Transverse colon (tissue), 3 donors: Measurements from ENCODE around the gene KRT85.

Experiments
- POLR2A ChIP-seq: fragments of 450-650 bp; IDR thresholded peaks from one replicate; pipeline ENCODE4 v1.6.1; 2016; ENCODE audit warnings: antibody characterized with exemption, mild to moderate bottlenecking, moderate library complexity
- TF ChIP-seq, protein P1 (sequence below), 5 experiments: fragments of 200-600 bp in 3 of 5; fragments of 450-650 bp in 2 of 5; sonication (generic) in 3 of 5; IDR thresholded peaks; 1 replicate in 2 of 5; 2 replicates in 3 of 5; pipeline ENCODE4 v1.5.1; 2016 to 2017; ENCODE audit warnings: antibody characterized with exemption in 5 of 5, inconsistent platforms in 3 of 5, mild to moderate bottlenecking in 2 of 5, moderate library complexity in 1 of 5

DNA sequence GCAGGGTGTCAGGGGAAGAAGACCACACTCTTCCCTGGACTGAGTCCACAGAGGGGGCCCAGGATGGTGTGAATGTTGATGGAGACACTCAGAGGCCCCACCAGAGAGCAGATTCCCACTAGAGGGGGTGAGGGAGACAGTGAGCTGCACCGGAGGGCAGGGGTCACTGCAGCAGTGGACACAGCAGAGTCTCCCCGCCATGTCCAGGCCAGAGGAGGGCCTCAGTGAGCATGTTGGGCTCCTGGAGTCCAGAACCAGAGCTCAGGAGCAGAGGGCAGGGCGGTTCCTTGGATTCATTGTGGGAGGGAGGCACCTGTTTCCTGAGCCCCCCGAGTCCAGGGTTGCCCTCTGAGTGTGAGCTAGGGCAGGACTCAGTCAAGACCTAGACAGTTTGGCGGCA is 40.6 kb upstream of the KRT85 start:
- TF ChIP-seq, protein P1, sequence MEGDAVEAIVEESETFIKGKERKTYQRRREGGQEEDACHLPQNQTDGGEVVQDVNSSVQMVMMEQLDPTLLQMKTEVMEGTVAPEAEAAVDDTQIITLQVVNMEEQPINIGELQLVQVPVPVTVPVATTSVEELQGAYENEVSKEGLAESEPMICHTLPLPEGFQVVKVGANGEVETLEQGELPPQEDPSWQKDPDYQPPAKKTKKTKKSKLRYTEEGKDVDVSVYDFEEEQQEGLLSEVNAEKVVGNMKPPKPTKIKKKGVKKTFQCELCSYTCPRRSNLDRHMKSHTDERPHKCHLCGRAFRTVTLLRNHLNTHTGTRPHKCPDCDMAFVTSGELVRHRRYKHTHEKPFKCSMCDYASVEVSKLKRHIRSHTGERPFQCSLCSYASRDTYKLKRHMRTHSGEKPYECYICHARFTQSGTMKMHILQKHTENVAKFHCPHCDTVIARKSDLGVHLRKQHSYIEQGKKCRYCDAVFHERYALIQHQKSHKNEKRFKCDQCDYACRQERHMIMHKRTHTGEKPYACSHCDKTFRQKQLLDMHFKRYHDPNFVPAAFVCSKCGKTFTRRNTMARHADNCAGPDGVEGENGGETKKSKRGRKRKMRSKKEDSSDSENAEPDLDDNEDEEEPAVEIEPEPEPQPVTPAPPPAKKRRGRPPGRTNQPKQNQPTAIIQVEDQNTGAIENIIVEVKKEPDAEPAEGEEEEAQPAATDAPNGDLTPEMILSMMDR (IDR thresholded peaks at IDR 0.05) = no peak
- TF ChIP-seq POLR2A = no peak
